SK-N-SH treated with all-trans-retinoic acid at 6 μM for 48 hours (cell line): Measurements from ENCODE around the gene ZNF624.
"Not testable (repeated sequence)": the region's sequence is repeated elsewhere in the genome, so short reads cannot be mapped to it uniquely, and the experiment has no call there.

ENCODE experiments used
- RARB ChIP-seq: fragments of 250-450 bp; sonication (Bioruptor Pico); IDR thresholded peaks from 2 replicates; pipeline ENCODE4 v1.8.0; 2021; ENCODE audit warnings: mild to moderate bottlenecking, moderate library complexity
- TOX ChIP-seq: fragments of 250-450 bp; sonication (Bioruptor Pico); IDR thresholded peaks from 2 replicates; pipeline ENCODE4 v1.8.0; 2021; ENCODE audit warnings: mild to moderate bottlenecking, moderate library complexity, borderline replicate concordance

- not testable (repeated sequence) for TF ChIP-seq TOX (CRISPR knock-in tag); RARB
Measured at GRCh38 chr17:16666907-16667636, 13.4 kb upstream of the ZNF624 start.
